ENCODE results near the gene WAPL.

DNA sequence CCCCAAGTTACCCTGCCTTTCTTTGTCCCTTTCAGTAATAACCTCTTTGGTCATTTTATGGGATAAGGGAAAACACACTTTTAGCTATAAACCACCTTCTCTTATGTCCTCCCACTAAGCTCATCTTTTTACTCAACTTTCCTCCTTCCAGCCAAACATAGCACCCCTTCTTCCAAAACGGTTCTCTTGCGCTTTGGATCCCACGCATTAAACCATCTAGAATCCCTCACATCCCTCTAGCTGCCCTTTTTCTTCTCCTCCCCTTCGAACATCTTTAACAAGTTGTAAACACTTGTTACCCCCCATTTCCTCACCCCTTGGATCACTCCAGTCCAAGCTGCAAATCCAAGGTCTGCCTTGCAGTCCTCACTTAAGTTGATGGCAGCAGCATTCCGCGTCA is 13.4 kb downstream of the WAPL start:
- TF ChIP-seq, protein P1, sequence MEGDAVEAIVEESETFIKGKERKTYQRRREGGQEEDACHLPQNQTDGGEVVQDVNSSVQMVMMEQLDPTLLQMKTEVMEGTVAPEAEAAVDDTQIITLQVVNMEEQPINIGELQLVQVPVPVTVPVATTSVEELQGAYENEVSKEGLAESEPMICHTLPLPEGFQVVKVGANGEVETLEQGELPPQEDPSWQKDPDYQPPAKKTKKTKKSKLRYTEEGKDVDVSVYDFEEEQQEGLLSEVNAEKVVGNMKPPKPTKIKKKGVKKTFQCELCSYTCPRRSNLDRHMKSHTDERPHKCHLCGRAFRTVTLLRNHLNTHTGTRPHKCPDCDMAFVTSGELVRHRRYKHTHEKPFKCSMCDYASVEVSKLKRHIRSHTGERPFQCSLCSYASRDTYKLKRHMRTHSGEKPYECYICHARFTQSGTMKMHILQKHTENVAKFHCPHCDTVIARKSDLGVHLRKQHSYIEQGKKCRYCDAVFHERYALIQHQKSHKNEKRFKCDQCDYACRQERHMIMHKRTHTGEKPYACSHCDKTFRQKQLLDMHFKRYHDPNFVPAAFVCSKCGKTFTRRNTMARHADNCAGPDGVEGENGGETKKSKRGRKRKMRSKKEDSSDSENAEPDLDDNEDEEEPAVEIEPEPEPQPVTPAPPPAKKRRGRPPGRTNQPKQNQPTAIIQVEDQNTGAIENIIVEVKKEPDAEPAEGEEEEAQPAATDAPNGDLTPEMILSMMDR (IDR thresholded peaks at IDR 0.05; ENCODE audit: low read length) = no peak
- no peak for TF ChIP-seq EZH2 (IDR thresholded peaks at IDR 0.05; ENCODE audit: borderline replicate concordance, low read length)
